GM19328 (cell line): ENCODE data around the gene RAB7A.

Source experiments
- ATAC-seq: cut with Tn5 transposase; IDR thresholded peaks from one replicate; pipeline ENCODE4 v1.9.1; 2021; ENCODE audit warnings: mild to moderate bottlenecking, moderate library complexity; ENCODE audit not compliant: unreplicated experiment

RAB7A gene

DNA sequence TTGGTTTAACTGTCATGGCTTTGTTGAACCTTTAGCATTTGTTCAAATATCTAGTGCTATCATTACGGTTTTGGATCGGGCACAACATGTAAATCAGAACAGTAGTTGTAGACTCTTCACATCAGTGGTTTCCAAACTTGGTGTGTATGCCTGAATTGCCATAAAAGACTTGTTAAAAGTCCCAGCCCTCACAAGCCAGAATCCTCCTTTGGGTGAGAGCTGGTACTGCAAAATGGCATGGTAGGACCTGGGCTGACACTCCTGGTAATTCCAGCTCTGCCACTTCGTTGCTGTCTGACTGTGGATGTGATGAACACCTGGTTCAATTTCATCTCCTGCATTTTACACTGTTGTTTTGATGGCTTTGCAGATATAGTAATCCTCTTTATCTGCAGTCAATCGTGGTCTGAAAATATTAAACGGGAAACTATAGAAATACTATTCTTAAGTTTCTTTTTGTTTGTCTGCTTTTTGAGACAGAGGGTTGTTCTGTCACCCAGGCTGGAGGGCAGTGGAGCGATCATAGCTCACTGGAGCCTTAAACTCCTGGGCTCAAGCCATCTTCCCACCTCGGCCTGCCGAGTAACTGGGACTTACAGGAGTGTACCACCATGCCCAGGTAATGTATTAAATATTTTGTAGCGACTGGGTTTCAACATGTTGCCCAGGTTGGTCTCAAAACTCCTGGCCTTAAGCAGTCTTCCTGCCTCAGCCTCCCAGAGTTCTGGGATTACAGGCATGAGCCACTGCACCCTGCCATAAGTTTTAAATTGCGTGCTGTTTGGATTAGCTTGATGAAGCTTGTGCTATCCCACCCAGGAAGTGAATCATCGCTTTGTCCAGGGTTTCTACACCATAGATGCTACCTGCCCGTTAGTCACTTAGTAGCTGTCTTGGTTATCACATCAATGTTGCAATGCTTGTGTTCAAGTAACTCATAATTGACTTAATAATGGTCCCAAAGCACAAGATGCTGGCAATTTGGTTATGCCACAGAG is 61.6 kb downstream of the RAB7A start:
- ATAC-seq = no peak

DNA sequence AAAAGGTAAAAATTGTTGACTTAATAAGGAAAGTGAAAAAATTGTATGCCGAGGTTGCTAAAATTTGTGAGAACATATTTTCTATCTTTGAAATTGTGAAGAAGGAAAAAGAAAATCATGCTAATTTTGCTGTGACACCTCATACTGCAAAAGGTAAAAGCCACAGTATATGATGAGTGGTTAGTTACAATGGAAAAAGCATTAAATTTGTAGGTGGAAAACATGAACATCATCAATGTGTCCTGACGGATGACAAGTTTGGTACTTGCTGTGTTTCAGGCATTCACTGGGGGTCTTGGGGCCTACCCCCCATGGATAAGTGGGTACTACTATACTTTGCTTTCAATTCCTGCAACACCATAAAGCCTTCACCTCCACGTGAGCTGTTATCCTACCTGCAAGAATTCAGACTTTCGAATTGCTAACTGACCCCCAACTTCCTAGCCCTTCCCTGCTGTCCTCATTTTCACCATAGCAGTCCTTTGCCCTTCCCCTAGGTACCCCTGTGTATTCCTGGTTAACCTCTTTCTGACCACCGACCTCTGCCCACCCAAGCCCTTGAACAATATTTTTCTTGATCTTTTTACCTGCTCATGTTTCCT is 62.4 kb downstream of the RAB7A start:
- ATAC-seq = no peak

DNA sequence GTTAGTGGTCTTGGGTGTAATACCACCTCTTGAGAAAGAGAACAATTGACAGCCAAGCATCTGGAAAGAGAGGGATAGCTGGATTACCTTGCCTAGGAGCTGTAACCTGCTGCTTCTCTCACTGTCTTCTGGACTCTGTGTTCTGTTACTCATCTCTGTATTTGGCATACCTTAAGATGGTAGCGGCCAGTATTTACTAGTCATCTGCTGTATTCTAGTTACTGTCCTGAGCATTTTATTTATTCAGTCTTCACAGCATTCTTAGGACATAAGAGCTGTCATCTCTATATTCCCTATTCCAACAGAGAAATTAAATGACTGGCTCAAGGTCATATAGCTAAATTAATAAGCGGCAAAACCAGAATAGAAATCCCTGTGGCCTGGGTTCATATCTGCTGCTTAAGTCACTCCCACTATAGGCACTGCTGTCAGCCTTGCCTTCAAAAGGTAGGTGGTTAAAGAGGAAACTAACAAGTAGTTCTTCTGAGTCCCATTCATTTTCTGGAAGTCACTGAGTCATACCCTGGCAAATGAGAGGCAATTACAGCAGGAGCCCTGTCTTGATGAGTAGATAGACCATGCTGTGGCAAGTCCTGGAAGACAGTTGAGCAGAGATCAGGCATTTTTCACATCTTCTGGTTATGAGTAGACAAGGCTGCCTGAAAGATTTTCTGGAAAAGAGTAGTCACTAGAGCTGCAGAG is 68.2 kb downstream of the RAB7A start:
- ATAC-seq = no peak

DNA sequence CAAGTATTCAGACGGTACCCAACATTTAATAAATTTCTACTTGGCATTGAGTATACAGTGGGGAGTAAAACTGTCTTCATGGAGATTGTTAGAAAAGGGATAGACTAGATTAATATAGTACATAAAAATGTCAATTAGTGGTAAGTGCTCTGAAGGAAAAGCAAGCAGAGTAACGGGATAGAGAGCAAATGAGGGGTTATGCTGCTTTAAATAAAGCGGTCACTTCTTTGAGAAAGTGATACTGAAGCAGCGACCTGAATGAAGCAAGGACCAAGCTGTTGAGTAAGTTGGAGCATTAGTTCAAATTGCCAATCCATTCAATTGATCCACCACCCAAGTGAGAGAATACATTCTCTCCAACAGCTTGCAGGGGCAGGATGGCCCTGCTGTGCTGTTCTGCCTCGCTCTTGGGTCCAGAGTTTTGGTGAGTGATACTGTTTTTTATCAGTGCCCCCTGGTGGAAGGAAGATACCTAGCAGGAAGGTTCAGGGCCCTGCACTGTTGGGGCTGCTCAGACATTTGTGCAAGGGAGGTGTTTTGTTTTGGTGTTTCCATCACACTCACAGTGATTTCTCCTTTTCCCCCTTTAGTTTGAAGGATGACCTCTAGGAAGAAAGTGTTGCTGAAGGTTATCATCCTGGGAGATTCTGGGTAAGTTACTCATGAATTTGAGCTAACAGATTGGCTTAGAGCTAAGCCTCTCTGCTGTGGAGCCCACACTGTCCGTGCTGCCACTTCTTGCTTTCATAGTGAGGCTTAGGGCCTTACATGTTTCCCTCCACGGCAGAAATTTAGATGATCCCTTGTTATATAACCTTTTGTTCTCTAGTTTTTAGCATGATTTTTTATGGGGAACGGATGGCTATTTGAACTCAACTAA is 69.0 kb downstream of the RAB7A start:
- ATAC-seq = peak; percentile 77

DNA sequence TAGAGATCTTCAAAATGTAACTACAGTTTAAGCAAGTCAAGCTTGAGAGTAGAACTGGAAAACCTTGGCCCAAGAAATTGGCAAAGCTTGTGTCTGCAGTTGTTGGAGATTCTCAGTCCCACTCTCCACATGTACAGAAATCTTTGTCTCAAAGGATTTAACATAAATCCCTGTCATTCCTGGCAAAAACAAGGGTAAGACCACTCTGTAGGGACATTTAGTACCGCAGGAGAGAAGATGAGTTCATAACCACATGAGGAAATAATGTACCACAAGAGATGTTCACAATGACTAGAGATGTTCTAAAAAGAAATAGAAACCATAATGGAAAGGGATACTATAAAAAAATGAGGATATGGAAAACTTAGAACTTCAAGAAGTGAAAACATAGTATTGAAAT is 73.7 kb downstream of the RAB7A start:
- no peak for ATAC-seq

DNA sequence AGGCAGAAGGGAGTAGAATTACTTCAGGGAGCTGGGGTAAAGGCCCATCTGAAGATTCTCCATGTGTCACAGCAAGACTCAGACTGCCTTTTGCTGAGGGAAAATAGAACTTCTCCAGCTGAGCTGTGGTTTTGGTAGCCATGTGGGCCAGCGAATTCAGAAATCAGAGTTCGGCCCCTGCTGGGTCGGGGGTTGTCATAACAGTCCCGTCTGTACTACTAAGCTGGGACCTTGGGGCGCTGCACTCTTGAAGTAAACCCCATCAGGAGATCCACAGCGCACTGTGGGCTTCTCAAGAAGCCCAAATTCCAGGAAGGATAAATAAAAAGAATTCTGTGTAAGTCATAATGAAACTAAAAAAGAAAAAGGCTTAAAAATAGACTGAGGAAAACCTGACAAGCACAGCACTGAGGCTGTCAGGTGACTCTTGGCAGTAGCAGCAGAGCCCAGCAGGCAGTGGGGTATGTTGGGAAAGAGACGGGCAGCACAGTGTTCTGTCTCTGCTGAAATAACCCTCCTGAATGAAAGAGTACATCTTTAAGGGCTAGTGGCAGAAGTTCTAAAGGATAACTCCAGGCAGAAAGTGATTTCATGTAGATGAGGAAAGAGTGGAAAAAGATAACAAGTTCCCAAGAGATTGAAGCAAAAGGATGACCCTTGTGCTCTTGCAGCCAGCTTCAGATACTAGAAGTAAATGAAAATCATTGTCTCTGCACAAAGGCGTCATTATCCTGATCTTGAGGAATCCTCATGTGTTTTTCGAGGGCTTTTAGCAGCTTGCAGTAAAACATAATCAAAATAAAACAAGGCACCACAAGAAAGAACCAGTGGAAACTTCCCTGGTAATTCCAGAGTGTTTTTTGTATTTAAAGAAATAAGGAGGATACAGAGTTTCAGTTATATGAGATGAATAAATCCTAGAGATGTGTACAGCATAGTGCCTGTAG is 74.5 kb downstream of the RAB7A start:
- no peak for ATAC-seq

DNA sequence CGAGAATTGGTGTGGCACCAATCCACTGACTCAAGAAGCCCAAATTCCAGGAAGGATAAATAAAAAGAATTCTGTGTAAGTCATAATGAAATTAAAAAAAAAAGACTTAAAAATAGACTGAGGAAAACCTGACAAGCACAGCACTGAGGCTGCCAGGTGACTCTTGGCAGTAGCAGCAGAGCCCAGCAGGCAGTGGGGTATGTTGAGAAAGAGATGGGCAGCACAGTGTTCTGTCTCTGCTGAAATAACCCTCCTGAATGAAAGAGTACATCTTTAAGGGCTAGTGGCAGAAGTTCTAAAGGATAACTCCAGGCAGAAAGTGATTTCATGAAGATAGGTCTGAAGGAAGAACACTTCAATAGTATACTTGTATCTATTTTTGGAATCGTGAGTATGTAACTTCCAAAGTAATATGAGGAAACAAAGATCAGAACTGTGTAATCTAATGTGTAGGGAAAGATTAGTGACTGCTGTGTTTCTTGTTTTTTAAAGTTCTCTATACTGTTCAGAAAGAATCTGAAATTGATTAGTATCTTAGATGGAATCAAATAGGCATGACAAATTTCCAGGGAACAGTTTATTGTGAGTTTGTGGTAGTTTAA is 75.9 kb downstream of the RAB7A start:
- ATAC-seq = no peak

DNA sequence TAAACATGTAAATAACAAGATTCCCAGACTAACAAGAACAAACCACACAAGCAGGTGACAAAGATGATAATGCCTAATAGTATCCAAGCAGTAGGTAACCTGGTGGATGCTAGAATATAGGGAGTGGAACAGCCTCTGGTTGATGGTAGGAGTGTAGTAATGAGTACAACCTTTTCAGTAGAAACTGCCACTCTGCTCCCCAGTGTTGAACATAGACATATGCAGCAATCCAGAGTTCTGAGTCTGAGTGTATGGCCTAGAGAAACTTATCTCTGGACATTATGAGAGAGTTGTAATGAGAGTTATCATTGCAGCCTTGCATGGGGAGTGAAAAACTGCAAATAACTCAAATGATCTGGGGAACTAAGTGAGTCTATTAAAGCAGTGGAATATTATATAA is 77.3 kb downstream of the RAB7A start:
- ATAC-seq = no peak

DNA sequence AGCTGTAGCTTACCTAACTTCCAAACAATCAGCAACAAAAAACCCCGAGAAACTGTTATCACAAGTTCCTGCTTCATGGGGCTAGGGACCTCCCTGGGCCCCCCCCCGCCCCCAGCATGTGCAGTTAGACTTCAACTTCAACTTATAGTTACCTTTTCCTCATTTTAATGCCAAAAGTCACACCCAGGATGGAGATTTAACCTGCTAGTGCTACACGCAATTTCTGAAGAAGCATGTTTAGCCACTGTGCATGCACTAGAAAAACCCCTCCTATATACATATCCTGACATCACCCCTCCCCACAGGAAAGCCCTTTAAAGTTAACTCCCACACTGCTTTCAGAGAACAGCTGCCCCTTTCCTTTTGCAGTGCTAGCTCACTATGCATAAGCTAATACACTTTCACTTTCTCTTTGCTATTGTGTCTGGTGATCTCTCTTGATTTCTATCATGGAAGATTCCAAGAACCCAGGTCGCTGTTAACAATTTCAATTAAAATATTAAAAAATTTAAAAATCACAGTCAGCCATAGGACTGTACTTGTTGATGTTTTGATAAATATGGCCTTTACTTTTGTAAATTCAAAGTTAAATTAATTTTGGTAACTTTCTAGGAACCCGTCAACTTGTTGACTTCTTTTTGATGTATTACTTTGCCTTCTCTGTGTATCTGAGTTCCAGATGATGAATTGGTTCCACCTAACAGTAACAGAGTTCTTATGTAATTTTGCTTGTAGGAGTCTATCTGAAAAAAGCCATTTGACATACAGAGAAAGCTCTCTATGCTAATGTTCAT is 78.2 kb downstream of the RAB7A start:
- ATAC-seq = peak; percentile 76

DNA sequence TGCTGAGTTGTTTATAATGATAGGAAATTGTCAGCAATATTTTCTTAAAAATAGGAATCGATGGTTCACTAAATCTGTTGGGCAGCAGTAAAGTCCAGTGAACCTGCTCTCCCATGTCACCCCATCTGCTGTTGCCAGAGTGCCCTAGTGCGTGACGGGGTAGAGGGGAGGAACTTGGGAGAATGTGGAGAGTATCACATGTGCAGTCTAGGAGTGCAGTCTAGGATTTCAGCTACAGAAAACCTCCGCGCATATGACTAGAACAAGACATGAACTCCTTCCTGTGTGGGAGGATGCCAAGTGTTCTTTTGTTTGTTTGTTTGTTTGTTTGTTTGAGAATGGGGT is 78.8 kb downstream of the RAB7A start:
- ATAC-seq = no peak

DNA sequence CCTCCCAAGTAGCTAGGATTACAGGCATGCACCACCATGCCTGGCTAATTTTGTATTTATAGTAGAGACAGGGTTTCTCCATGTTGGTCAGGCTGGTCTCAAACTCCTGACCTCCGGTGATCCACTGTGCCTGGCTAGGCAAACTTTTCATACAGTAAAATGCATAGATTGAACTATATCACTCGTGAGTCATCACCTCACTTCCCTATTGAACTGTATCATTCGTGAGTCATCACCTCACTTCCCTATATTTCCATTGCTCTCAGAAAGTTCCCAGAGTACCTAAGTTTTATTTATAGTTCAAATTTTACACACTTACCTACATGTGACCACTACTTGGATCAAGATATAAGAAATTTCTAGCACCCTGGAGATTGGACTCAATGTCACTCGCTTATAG is 79.8 kb downstream of the RAB7A start:
- ATAC-seq = no peak

DNA sequence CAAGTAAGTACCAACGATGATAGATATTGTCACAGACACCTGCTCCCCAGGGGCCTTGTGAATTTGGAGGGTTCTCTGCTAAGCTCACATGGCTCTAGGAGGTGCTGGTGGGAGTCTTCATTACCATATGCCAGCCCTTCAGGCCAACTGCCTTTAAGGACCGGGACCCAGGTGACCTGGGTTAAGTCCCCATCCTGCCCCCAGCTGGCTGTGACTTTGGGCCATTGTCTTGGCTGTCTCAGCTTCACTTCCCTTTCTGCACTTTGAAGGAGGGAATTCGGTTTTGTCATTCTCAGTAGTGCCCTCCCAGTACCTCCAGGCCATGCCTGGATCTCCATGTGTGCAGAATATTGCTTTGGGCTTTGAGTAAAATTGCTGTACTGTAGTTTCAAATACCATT is 80.6 kb downstream of the RAB7A start:
- no peak for ATAC-seq

DNA sequence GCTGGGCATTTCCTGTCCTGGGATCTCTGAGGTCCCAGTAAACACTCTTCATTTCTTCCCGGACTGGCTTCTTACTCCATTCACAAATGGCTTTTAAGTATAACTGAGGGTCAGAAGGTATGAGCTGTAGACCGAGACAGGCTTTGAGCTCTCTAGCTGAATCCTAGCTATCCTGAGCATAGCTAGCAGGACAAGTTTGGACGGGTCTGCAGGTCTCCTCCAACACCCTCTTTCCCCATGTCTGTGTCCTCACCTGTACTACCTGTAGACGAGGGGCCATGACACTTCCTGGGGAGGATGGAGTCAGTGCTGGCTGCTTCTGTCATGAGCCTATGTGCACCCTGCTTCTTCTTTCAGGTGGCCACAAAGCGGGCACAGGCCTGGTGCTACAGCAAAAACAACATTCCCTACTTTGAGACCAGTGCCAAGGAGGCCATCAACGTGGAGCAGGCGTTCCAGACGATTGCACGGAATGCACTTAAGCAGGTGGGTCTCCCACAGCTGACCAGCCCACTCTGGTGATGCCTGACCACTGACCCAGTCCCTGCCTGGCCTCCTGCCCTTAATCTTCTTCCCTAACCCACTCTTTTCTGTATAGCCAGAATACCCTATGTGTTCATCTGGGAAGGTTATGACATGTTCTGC is 81.3 kb downstream of the RAB7A start:
- no peak for ATAC-seq

DNA sequence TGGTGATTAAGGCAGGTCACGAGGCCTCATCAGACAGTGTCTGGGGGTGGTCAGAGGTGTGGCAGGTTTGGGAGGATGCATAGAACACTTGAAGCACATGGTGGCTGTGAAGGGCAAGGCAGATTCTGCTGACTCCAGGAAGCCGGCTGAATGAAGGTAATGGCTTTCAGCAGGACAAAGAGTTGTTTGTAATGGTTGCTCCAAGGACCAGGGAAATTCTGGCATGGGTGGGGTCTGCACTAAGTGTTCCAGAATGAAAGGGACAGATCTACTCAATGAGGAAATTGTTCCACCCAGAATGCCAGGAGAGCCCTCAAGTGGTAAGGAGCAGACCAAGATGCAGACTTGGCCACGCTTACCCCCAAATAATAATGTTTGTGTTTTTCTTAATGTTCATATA is 82.7 kb downstream of the RAB7A start:
- no peak for ATAC-seq

DNA sequence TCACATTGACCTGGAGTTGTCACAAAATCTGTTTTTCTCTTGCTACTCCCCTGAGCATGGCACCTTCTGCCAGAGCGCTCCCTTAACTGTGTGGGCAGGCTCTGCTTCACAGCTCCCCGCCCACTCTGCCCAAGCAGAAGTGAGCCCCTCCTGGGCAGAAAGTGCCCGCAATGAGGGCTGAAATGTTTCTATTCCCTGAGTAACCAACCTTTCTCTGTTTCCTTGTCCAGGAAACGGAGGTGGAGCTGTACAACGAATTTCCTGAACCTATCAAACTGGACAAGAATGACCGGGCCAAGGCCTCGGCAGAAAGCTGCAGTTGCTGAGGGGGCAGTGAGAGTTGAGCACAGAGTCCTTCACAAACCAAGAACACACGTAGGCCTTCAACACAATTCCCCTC is 87.1 kb downstream of the RAB7A start:
- ATAC-seq = no peak

DNA sequence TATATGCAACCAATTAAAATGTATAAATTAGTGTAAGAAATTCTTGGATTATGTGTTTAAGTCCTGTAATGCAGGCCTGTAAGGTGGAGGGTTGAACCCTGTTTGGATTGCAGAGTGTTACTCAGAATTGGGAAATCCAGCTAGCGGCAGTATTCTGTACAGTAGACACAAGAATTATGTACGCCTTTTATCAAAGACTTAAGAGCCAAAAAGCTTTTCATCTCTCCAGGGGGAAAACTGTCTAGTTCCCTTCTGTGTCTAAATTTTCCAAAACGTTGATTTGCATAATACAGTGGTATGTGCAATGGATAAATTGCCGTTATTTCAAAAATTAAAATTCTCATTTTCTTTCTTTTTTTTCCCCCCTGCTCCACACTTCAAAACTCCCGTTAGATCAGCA is 88.1 kb downstream of the RAB7A start:
- no peak for ATAC-seq

DNA sequence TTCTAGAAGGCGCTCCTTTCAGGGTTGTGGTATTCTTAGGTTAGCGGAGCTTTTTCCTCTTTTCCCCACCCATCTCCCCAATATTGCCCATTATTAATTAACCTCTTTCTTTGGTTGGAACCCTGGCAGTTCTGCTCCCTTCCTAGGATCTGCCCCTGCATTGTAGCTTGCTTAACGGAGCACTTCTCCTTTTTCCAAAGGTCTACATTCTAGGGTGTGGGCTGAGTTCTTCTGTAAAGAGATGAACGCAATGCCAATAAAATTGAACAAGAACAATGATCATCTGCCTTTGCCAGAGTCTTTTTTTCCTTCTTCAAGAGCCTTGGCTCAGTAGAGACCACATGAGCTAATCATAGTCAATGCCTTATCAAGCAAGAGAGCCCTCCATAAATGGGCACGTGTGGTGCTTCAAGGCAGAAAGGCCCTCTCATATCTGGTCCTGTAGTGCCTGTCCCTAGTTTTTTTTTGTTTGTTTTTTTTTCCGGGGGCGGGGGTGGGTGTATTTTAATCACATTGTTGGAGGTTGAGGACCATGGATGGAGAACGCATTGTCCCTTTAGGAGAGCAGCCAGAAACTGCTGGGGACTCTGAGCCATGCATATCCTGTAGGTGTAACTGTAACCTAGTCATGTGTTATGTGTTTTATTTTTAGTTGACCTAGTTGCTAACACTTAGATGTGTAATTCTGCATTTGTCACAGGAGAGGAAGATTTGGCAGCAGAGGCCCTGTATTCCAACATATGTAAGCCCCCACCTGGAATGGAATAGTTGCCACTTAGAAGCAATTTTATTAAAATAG is 88.7 kb downstream of the RAB7A start:
- ATAC-seq = no peak
